HG03135 (cell line): ENCODE data around the gene LRRC4C.

Source experiments
- ATAC-seq: cut with Tn5 transposase; IDR thresholded peaks from one replicate; pipeline ENCODE4 v1.9.1; 2021; ENCODE audit warnings: mild to moderate bottlenecking, moderate library complexity; ENCODE audit not compliant: unreplicated experiment

LRRC4C gene

DNA sequence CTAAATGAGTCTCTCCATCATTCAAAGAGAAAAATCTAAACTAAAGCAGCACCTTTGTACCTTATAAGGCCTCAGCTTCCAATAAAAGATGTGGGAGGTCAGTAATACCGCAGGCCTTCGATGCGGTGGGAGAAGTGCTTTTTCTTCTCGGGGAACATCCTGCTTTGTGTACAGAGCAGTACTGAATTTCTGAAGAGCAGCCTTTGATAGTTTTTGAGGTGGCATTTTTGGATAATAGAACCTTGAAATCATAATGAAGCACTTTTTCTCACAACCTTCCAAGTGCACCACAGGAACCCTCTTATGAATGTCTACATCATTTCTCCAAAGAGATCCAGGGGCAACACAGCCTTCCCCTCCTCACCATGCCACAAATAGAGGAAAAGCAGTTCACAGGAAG lies 39.6 kb downstream of the LRRC4C start:
- no peak for ATAC-seq

DNA sequence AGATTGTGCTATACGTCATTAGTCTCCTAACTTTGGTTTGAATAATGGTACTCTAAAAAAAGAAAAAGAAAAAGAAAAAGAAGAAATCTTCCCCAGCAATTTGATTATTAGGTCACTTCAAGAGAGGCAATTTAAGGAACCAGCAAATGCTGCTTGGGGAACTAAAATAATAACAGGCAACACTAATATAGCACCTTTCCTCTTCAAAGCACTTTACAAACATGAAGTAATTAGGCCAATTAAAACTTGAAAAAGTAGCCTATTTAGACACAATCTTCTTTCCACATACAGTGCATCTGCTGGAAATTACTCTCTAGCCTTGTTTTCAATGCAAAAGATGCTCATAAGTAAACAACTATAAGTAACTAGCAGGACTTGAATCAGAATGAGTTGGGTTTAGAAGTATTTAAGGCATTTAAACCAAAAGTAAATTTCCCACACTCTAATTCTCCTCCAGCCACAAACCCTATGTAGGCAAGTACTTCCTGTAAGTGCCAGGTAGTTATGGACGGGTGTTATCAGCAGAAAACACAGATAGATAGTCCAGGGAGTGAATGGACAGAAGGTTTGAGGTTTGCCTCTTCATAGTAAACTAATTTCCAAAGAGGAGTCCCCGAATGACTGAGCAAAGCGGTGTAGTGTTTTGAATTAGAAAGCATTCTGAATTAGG lies 44.5 kb downstream of the LRRC4C start:
- ATAC-seq = no peak

DNA sequence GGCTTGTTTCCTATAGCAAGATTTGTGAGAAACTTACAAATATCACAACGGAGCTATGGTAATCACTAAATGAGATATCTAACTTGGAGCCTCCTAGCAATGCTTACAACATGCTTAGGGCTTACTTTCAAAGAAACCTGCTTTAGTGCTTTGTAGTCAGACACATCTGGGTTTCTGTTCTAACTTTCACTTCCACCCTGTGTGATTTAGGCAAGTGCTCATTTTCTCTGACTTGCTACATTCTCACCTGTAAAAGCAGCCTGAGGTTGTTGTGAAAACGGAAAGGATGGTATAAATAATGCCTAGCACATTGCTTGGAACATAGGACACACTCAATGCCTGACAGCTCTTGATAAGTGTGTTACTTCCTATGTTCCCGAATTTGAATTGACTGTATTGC lies 45.6 kb downstream of the LRRC4C start:
- peak; percentile 85 for ATAC-seq

DNA sequence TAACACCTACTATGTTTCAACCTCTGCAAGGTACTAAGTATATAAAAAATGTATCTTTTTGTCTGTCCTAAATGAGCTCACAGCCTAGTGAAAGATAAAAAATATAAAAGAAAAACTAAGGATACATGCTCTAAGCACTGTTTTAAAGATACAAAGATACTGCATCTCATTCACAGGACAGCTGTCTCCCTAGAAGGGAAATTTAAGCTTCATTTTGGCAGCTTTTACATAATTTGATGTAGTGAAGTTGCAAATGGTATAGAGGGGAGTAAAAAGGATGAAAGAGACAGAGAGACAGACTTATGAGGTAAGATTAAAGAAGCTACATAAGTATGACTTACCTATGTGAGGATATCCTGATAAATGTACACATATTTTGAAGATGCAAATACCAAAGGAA lies 53.6 kb downstream of the LRRC4C start:
- ATAC-seq = no peak

DNA sequence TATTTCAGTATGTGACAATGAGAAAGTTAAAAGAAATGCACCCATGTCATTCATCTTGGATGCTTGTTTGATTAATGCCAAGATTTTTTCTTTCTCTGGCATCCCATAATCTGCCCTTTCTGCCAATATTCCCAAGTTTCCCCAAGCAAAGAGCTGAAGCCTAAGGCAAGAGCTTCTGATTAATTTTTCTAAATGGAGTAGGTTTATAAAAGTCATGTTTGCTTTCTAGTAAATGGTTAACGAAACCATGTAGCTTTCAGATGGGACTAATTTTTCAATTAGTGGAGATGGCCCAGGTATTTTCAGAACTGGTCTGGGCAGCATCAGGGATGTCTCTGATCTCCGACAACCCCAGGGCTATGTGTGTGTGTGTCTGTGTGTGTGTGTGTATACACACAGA lies 55.3 kb downstream of the LRRC4C start:
- no peak for ATAC-seq

DNA sequence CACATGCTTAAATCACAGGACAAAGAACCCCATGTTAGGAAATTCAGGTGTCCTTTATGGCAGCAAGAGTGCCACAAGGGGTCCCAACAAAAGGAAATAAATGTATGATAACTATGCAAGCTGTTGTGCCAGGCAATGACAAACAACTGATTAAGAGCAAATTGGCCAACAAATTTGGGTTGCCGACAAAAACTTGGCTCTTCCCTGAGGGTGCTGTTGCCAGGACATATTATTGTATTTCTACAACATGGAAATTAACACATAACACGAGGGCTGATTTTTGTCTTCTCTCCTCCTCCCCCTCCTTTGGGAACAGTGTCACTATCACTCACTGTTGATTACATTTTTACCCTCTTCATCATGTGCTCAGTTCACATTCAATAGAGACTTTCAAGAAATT lies 56.0 kb downstream of the LRRC4C start:
- no peak for ATAC-seq

DNA sequence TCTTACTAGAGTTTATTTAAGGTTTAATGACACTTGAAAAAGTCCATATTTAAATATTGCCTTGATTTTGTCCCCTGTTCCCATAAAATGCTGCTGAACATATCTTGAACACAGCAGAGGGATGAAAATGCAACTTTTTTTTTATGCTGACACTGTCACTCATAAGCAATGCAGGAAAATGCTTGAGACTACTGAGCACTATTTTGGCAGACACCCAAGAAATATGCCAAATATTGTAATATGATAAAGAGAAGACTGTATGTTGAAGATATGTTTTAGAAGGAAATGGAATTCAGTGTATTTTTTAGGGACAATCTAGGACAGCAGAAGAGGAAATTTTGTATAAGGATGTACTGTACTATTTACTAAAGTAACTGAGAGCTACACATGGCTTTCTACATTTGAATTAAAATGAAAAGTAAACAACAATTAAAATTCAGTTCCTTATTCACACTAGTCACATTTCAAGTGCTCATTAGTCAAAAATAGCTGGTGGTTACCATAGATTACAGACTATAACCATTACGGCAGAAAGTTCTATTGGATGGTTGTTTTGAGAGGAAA lies 58.6 kb downstream of the LRRC4C start:
- ATAC-seq = no peak

DNA sequence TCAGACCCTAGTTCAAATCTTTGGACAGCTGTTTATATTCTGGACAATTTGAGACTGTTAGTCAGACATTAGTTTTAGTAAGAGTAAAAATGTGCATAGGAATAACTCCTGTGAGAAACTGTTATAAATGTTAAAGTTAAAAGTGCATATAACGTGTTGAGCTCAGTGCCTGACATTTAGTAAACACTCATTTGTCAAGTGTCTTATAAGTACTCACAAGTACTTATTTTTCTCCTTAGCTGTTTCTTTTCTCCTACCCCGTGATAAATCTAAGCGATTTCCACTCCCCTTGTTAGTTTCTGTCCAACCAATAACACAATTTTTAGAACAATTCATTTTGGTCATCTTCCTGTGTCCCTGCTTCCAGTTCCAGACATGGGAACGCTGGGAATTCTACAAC lies 59.3 kb downstream of the LRRC4C start:
- no peak for ATAC-seq

DNA sequence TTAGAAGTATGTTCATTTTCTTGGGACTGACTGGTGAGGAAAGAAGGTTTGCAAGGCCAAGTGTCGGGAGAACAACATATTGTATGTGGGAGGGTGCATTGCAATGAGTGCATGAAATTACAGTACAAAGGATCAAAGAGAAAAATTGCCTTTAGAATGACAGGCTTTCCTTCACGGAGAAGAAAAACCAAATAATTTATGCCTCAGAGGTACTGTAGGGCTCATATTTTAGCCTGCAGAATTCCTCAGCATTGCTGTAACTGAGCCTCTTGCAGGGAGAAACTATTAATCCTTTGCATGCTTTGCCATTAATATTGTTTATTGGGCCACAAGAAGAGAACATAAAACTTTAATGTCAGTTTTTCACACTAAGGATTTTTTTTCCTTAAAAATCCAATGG lies 60.1 kb downstream of the LRRC4C start:
- no peak for ATAC-seq

DNA sequence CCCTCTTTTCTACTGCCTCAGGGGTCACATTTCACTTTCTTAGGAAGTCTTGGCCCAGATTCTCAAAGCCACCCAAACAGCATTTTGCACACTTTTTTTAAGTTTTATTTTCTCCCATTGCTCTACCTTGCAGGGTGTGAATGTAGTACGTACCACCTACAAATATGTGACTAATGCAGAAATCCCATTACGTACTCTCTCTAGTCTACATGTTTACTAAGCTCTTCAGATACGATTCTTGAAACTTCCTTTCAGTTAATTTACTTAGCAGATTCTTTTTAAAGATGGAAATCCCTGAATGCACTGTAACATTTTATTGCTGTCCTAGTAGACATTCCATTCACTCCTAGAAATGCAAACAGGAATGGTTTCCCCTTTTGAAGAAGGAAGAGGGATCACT lies 61.3 kb downstream of the LRRC4C start:
- no peak for ATAC-seq

DNA sequence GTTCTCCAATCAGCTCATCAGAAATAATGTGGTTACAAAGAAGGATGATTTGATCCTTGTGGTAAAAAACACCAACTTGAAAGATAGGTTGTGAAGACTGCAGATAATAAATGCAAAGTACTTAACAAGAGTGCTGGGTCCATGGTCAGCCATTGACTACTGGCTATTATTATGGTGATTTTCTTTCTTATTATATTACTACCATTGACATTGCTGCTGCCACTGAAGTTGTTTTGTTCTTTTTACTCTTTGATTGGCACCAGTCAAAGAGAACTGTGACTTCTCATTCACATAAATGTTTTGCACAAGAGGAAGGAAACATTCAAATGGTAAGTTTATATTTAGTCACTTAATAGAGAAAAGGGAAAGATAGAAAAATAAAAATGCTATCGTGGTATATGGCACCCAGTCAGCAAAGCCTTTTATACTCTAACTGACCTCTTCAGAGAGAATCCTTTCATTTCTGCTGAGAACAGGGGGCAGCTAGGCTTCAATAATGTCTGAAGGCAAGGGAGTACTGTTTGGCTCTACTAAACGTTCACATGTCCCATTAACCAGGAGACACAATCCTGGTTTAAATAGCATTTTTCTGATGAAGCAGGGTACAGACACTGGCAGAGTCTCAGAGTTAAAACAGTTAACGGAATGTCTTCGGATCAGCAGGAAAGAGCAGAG lies 64.8 kb downstream of the LRRC4C start:
- ATAC-seq = no peak

DNA sequence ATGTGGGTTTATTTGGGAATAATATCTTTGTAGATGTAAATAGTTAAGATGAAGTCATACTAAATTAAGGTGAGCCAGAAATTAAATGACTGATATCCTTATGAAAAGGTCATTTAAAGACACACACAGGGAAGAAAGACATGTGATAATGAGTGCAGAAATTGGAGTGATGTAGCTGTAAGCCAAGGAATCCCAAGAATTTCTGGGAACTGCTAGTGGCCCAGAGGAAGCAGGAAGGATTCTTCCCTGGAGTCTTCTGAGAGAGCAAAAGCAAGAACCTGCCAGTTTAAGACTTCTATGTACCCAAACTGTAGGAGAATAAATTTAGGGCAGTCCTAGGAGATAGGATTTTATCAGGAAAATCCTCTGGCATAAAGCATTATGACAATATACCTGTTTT lies 66.9 kb downstream of the LRRC4C start:
- no peak for ATAC-seq

DNA sequence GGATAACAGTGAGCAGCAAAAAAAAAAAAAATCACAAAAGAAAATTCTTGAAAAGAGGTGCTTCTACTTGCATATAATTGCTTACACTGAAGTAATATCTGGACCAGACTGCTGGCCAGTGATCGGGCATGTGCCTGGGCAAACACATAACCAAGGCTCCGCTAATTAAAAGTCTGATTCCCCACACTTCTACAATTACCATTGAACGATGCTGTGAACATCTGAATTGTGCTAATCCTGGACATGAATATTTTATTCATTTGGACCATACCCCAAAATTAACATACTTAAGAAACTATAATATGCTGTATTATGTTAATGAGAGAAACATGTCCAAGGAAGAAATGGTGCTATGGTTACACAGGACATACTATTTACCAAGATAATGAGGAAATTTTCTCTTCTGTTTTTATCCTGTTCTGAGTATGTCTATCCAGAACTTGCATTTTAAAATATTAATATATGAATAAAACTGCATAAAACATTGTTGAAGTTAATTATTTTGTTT lies 69.8 kb downstream of the LRRC4C start:
- no peak for ATAC-seq

DNA sequence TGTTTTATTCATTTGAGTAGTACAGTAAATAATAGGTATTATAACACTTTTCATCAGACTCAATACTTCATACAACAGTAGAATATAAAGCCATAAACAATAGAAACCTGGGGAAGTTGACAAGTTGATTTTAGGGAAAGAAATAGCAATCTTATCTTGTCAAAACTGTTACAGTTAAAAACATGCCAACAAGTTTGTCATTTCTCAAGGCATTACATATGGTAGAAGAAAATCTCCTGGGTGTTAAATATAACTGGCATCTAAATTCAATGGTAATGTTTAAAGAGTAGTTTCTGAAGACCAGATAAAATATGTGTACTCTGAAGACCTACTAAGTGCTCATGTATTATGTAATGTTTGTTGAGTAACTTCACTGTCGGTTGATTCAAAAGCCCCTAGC lies 75.1 kb downstream of the LRRC4C start:
- ATAC-seq = no peak

DNA sequence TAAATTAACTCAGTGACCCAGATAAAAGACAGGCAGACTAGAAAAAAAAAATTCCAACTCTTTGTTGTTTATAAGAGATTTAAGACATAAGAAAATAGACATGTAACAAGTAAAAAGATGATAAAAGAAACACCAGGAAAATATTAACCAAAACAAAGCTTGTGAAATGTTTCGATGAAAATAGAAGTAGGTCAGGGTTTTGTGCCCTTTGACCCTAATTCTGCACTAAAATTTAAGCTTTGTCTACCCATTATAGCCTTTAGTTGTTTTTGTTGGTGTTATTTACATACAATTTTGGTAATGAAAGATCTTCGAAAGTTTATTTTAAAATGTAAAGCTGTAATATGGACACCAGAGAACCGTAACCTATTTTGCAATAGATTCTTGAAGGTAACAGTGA lies 75.7 kb downstream of the LRRC4C start:
- no peak for ATAC-seq

DNA sequence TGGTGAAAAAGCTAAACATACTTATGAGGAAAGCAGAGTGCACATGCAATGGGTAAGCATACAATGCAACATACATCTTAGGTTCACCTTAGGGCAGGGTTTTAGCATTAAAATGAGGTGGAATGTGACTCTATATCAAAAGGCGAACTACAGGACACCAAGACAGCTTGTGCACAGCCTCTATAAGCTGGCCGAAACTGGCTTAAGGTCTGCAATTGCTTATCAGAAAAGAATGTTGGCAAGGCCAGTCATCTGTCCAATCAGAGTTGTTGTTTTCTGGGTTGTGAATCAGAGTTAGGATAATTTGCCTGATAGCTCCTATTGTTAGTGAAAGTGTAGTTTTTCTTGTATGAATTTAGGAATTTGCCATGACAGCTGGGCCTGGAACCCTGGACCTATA lies 76.5 kb downstream of the LRRC4C start:
- ATAC-seq = no peak

DNA sequence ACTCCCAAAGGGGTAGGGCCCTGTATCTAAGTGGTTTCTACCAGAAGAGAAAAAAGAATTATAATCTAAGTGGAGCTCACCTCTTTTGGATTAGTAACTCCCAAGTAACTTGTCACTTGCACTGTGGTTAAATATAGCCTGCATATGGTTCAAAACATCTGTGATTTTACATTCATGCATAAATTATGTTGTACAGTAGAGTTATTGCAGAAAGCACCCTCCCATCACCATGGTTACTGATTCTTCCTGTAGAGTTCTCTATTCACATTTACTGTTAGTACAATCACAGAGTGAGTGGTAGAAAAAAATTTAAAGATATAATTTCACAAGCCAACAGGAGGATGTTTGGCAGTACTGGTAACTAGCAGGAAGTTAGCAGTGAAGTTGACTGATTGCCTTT lies 80.4 kb downstream of the LRRC4C start:
- no peak for ATAC-seq

DNA sequence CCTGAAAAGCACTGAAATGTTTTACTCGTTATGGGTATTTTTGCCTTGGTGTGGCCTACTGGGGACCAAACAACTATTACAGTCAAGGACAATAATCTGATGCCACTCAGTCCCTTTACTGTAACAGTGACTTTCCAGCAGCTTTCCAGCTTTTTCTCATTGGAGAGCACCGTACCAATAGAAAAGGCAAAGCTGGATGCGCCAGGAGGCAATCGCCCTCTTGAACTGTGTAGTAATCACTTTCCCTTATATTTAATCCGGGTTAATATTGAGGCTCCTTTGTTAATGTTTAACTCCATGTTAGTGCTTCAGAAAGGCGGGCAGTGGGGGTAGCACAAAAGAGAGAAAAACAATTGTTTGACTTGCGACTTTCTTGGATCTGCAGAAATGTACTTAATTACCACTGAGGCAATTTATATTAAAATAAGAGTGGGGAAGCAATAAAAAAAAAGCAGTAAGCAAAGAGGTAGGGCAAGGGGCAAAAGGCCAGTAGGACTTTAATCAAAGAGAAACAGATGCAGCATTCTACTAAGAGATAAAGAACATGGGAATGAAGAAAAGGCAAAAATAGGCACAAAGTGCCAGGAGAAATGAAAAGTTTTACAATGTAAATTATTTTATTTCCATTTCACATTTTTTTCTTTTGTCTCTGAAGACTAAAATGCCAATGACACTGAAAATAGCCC lies 81.6 kb downstream of the LRRC4C start:
- ATAC-seq = no peak

DNA sequence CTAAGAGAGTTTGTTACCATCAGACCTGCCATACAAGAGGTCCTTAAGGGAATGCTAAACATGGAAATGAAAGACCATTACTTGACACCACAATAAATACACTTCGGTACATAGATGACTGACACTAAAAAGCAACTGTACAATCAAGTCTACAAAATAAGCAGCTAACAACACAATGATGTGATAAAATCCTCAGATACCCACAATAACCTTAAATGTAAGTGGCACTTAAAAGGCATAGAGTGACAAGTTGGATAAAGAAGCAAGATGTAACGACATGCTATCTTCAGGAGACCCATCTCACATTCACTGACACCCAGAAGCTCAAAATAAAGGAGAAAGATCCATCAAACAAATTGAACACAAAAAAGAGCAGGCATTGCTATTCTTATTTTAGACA lies 107.6 kb downstream of the LRRC4C start:
- ATAC-seq = no peak

DNA sequence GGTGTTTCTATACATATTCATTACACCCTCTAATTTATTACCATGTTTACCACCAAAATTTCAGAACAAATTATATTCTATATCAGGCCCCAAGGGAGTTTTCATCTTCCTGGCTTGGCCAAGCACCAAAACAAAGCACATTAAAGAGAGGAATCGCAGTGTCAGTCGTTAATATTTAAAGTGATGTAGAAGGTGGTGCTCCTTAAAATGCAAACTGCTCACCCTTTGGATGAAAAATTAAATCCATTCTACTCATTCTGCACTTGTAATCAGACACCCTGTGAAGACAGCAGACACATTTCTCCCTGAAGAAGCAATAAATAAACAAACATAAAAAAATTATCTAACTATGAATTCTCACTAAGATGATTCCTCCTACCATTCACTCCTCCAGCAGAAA lies 113.4 kb downstream of the LRRC4C start:
- ATAC-seq = no peak

DNA sequence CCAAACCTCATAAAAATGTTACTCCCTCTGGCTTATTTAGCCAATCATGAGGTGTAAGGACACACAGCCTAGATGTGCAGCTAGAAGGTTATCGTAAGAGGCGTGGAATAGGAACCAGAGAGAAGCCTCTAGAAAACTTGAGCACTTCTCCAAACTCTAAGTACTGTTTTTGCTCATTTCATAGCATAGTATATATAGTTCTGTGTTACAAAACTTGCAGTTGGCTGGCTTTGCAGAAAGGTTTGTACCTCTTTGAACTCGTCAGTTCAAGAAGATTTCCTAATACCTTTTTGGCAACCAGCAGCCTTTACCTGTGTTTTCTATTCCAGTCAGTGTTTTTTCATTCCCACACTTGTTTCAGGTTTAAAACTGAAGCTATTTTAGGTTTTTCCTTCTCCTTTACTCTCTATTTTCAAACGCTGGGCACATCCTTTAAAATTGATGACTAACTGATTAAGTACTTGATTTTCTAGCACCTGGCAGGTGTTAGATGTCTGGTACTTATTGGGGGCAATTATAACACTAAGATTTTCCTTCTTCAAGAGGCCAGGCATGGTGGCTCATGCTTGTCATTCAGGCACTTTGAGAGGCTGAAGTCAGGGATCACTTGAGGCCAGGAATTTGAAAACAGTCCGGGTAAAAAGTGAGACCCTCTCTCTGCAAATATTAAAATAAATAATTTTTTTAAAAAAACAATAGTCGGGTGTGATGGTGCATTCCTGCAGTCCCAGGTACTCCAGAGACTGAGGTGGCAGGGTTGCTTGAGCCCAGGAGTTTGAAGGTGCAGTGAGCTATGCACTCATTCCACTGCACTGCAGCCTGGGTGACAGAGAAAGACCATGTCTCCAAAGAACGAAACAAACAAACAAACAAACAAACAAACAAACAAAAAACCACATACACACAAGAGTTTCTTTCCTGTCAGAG lies 125.2 kb downstream of the LRRC4C start:
- ATAC-seq = no peak
